ENCODE data around the gene TMEM202. TPM values are rescaled to one million over a fixed set of nuclear protein-coding genes. Genes with fewer than 3 reads are reported as not detected.
"Not testable (repeated sequence)": the region's sequence is repeated elsewhere in the genome, so short reads cannot be mapped to it uniquely, and the experiment has no call there.

TMEM202 gene
- total RNA-seq, 1 donor from 2014 or later = not detected

DNA sequence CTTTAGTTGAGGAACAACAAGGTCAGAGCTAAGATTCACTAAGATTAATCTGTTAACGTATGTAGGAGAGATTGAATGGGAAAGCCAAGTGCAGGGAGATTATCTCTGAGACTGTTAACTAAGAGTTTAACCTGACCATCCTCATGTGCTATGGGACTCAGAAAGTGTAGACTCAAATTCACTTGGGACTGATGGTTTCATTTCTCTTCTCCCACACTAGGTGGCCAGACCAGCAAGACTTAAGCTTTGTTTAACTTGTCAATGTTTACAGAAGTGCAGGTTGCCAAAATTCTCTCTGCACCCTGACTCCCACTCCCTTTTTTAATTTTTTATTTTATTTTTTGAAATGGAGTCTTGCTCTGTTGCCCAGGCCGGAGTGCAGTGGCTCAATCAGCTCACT is 16.0 kb upstream of the TMEM202 start:
- TF ChIP-seq, protein P1, sequence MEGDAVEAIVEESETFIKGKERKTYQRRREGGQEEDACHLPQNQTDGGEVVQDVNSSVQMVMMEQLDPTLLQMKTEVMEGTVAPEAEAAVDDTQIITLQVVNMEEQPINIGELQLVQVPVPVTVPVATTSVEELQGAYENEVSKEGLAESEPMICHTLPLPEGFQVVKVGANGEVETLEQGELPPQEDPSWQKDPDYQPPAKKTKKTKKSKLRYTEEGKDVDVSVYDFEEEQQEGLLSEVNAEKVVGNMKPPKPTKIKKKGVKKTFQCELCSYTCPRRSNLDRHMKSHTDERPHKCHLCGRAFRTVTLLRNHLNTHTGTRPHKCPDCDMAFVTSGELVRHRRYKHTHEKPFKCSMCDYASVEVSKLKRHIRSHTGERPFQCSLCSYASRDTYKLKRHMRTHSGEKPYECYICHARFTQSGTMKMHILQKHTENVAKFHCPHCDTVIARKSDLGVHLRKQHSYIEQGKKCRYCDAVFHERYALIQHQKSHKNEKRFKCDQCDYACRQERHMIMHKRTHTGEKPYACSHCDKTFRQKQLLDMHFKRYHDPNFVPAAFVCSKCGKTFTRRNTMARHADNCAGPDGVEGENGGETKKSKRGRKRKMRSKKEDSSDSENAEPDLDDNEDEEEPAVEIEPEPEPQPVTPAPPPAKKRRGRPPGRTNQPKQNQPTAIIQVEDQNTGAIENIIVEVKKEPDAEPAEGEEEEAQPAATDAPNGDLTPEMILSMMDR (IDR thresholded peaks at IDR 0.05; ENCODE audit: unreplicated experiment) = no peak
- no peaks in the 10 kb centered on the region for H3K9me3 Mint-ChIP-seq
- no peak for DNase-seq (ENCODE audit: low spot score in 2 of 2, unreplicated experiment in 2 of 2)
- H3K27me3 Mint-ChIP-seq (ENCODE audit: low read depth) = peaks cover 61% of the 10 kb centered on the region
- H3K36me3 Mint-ChIP-seq = no peaks in the 10 kb centered on the region
- no peaks in the 10 kb centered on the region for H3K4me1 Mint-ChIP-seq
- H3K27ac Mint-ChIP-seq = no peak overlapping the region
- H3K4me3 Mint-ChIP-seq = no peak overlapping the region

DNA sequence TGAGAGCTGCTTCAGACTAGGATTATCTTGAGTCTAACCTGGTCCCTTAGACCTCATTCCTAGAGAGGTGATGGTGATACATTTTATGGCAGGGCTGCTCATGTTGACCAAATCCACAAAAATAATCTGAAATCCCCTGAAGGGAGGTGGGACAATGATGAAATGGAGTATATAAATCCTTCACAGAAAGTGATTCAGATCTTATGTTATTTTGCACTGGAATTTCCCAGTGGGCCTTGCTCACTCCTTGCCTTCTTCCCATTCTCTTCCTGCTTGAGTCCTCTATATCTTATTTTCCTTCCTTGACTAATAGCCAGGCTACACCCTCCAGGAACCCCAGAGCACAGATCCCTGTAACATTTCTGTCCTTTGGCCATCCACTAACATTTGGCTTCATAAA is 10.4 kb upstream of the TMEM202 start:
- DNase-seq (ENCODE audit: low spot score in 2 of 2, unreplicated experiment in 2 of 2) = no peak
- Mint-ChIP-seq H3K9me3 (no peaks in the 10 kb centered on the region), H3K27me3 (ENCODE audit: low read depth) (peaks cover 73% of the 10 kb centered on the region), H3K27ac (no peak overlapping the region), H3K36me3 (no peaks in the 10 kb centered on the region), H3K4me1 (no peaks in the 10 kb centered on the region), H3K4me3 (no peak overlapping the region)
- TF ChIP-seq, protein P1 (IDR thresholded peaks at IDR 0.05; ENCODE audit: unreplicated experiment) = no peak

DNA sequence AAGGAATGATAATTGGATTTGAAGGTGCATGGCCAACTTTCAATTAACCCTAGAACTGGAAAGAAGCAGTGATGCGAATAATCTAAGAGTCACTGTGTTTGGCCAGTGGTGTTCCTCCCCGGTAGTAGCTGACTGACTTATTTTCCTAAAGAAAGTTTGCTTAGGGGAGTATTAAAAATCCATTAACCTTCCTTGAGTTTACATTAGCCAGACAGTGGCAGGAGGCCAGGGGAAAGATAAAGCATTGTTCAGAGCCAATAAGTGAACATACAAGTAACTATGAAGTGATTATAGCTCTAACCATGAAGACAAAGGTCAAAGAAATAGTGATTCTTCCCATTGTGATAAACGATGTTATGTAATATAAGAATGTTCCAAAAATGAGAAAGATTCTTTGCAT is 8.9 kb upstream of the TMEM202 start:
- DNase-seq (ENCODE audit: low spot score in 2 of 2, unreplicated experiment in 2 of 2) = no peak
- Mint-ChIP-seq H3K27me3 (ENCODE audit: low read depth) (peaks cover 64% of the 10 kb centered on the region), H3K27ac (no peak overlapping the region), H3K9me3 (no peaks in the 10 kb centered on the region), H3K4me3 (no peak overlapping the region), H3K4me1 (no peaks in the 10 kb centered on the region), H3K36me3 (no peaks in the 10 kb centered on the region)
- TF ChIP-seq, protein P1 (IDR thresholded peaks at IDR 0.05; ENCODE audit: unreplicated experiment) = no peak

DNA sequence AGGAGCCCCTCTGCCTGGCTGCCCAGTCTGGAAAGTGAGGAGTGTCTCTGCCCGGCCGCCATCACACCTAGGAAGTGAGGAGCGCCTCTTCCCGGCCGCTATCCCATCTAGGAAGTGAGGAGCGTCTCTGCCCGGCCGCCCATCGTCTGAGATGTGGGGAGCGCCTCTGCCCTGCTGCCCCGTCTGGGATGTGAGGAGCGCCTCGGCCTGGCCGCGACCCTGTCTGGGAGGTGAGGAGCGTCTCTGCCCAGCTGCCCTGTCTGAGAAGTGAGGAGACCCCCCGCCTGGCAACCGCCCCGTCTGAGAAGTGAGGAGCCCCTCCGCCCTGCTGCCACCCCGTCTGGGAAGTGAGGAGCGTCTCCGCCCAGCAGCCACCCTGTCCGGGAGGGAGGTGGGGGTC is 1.8 kb upstream of the TMEM202 start:
- not testable (repeated sequence) for H3K36me3 Mint-ChIP-seq; H3K4me3 Mint-ChIP-seq; H3K9me3 Mint-ChIP-seq; DNase-seq (ENCODE audit: low spot score in 2 of 2, unreplicated experiment in 2 of 2); H3K27ac Mint-ChIP-seq; H3K4me1 Mint-ChIP-seq
- peaks cover 39% of the 10 kb centered on the region for H3K27me3 Mint-ChIP-seq (ENCODE audit: low read depth)

DNA sequence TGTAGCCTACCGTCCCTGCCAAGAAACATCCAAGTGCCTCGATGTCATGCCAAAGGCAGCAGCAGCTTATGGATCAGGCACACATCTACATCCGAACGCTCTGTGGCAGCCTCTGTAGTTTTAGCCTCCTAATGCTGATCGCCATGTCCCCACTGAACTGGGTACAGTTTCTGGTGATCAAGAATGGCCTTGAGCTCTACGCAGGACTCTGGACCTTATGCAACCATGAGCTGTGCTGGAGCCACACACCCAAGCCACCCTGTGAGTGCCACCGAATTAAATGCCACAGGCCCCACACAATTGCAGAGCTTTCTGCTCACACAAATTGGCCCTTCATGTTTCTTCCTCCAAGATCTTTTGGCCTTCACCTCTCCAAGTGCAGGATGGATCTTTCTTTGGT is 543 bp downstream of the TMEM202 start:
- no peak for DNase-seq (ENCODE audit: low spot score in 2 of 2, unreplicated experiment in 2 of 2)
- Mint-ChIP-seq H3K27me3 (ENCODE audit: low read depth) (peaks cover 54% of the 10 kb centered on the region), H3K27ac (no peak overlapping the region), H3K4me3 (no peak overlapping the region), H3K4me1 (no peaks in the 10 kb centered on the region), H3K36me3 (no peaks in the 10 kb centered on the region), H3K9me3 (peaks cover 5% of the 10 kb centered on the region)
- TF ChIP-seq, protein P1 (IDR thresholded peaks at IDR 0.05; ENCODE audit: unreplicated experiment) = no peak

DNA sequence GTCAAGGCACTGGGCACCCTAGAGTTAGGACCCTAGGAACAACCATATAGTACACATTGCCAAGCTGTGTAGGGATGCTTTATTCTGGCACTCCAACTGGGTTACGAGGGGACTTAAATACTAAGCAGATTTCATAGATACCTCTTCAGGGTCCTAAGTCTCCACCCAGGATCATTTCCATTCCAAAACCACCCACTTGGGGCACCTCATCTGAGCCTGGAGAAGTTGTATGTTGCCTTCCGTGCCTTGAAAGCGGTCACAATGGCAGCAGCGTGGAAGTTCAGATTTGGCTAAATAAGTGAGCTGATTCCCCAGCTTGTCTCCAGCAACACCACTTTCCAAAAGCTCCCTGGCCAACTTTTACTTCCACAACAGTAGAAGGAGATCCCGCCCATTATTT is 4.6 kb downstream of the TMEM202 start:
- H3K27me3 Mint-ChIP-seq (ENCODE audit: low read depth) = peaks cover 80% of the 10 kb centered on the region
- peaks cover 2% of the 10 kb centered on the region for H3K4me1 Mint-ChIP-seq
- no peak for DNase-seq (ENCODE audit: low spot score in 2 of 2, unreplicated experiment in 2 of 2)

More for the DNA sequence above, 4.6 kb downstream of the TMEM202 start:
- TF ChIP-seq, protein P1 (IDR thresholded peaks at IDR 0.05; ENCODE audit: unreplicated experiment) = no peak
- Mint-ChIP-seq H3K4me3 (no peak overlapping the region), H3K9me3 (no peaks in the 10 kb centered on the region), H3K27ac (no peak overlapping the region), H3K36me3 (no peaks in the 10 kb centered on the region)
